IPS-11a (cell line): ENCODE results near the gene SPACA7.
"Not testable (repeated sequence)": the region's sequence is repeated elsewhere in the genome, so short reads cannot be mapped to it uniquely, and the experiment has no call there.

Source experiments
- H3K4me3 ChIP-seq: one replicate; pipeline ENCODE4 v1.5.1; 2013; ENCODE audit warnings: low read depth, low read length, control low read depth

The SPACA7 gene

DNA sequence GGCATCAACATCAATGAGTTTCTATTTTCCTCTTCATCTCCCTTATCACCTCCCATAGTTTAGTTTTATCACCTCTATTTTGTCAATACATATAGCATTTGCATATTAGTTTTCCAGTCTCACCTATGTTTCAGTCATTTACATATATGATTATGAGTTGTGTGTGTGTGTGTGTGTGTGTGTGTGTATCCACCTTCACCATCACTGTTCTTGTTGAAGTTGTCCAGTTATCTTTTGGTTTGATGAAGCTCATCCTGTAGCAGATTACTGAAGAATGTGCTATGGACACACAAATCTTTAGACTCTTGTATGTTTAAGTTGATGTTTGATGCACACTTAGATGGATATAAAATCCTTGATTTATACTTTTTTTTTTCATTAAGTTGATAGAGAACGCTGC is 40.5 kb downstream of the SPACA7 start:
- no peak overlapping the region for H3K4me3 ChIP-seq

DNA sequence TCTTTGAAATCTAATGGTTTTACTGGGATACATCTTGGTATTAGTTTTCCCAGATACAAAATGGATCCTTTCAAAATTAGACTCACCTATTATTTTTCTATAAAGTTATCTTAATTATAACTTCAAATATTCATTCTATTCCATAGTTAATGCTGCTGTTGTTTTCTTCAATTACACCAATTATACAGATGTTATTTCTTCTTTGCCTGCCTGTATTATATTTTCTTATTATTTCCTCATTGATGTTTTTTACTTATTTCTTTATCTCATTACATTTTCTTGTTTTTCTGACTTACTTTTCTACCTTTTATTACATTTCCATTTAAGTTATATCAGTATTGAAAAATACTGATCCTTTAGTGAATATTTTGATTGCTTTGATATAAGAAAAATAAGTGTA is 40.9 kb downstream of the SPACA7 start:
- no peak overlapping the region for H3K4me3 ChIP-seq

DNA sequence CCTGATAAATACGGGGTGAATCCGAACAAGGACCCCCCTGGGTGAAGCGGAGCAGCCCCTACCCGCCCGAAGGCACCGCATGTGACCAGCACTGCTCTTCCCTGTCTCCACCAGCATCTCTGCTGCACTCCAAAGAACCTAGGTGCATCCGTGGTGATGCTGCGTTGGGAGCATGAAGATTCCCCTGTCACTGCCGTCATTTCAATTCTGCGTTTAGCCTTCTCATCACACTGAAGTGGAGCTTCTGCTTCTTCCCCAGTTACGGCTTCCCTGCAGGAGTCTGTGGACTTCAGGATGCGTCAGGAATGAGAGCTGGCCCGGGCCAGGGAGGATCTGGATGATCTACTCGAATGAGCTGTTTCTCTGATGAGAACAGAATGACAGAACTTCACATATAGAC is 47.9 kb downstream of the SPACA7 start:
- H3K4me3 ChIP-seq: no peak overlapping the region

DNA sequence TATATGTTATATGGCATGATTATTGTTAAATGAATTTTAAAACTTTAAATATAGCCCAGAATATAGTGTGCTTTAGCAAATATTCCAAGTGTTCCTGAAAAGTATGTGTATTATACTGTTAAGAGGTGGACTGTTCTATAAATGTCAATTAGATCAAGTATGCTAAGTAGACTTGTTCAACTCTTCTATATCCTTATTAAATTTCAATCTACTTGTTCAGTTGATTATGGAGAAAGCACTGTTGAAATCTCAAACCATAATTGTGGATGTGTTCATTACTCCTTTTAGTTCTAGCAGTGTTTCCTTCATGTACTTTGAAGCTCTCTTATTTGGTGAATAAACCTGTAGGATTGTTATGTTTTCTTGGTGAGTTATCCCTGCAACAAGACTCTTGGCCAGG is 52.5 kb downstream of the SPACA7 start:
- no peak overlapping the region for H3K4me3 ChIP-seq

DNA sequence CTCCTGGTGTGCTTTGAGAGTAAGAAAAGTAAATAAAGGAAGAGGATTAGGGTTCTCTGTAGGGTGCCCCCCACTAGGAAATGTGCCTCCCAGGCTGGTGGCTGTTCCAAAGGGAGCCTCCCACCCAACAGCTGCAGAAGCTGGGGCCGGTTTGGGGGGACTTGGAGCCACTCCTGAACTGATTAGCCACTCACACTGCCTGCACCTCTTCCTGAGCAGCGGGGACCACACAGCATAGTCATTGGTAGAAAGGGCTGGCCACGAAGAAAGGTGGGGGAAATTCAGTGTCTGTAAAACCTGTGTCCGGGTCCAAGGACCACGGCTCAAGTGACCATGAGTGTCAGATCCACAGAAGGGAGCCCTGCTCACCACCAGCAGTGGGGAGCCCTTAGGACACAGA is 55.6 kb downstream of the SPACA7 start:
- H3K4me3 ChIP-seq: no peak overlapping the region

DNA sequence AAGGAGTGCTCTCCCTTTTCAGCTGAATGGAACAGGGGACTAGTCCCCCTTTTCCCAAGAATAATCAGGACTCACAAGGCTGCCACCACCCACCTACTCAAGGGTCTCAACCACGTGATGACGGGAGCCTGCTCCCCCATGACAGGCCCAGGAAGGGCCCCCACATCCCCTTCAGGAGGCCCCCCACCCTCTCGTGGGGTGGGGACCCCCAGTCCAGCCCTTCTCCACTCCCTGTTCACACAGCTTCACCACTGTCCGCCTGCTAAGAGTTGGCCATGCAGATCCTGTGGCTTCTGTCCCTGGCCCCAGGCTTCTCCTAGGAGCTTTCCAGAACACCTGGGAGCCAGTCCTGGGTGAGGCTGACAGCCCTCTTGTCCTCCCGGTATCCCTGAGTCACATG is 56.6 kb downstream of the SPACA7 start:
- not testable (repeated sequence) for H3K4me3 ChIP-seq

DNA sequence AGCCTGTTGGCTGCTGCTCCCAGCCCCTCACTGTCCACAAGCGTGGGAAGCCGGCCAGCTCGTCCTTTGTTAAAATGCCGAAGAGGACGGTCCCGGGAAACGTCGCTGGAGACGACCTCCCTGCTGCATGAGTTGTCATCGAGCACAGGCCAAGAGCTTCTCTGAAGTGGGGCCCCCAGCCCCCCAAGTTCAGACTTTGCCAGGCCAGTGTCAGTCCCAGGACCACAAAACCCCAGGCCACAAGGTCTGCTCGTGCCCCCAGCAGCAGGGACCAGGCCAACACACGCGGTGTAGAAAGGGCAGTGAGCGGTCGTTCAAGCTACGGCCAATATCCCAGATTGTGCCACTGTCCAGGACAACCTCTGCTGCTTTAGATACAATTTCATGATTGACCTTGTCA is 57.4 kb downstream of the SPACA7 start:
- not testable (repeated sequence) for H3K4me3 ChIP-seq

DNA sequence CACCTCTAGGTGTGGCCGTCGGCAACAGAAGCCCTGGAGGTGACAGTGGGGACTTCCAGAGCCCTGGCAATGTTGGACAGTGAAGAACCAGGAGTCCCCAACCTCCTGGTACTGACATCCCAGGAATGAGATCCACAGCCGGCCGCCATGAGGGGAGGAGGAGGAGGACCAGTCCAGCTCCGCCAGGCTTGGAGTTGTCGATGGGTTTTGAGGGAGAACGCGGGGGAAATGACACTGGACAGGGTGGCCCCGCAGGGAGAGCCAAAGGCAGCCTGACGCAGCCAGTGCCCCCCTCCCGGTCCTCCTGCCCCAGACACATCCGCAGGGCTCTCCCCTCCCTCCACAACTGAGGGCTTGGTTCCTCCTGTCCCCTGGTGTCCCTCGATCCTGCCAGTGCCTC is 57.9 kb downstream of the SPACA7 start:
- H3K4me3 ChIP-seq: no peak overlapping the region

DNA sequence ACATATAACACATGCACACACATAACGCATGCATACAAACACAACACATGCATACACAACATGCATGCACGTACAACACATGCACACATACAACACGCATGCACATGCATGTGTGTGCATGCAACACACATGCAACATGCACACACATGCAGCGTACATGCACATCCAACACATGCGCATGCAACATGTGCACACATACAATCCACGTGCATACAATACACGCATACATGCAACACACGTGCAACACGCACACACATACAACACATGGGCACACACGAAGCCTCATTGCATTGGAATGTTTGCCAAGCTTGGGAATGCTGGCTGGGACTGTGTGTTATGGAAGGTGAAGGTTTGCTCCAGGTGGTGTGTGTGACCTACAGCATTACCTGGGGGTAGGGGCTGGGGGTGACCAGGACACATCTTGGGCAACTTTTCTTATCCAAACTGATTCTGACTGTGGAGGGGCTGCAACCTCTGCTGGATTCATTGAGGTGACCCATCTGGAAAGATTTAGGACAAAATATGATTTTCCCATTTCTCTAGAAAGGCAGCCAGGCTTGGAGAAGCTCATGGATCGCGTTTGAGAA is 58.9 kb downstream of the SPACA7 start:
- no peak overlapping the region for H3K4me3 ChIP-seq

DNA sequence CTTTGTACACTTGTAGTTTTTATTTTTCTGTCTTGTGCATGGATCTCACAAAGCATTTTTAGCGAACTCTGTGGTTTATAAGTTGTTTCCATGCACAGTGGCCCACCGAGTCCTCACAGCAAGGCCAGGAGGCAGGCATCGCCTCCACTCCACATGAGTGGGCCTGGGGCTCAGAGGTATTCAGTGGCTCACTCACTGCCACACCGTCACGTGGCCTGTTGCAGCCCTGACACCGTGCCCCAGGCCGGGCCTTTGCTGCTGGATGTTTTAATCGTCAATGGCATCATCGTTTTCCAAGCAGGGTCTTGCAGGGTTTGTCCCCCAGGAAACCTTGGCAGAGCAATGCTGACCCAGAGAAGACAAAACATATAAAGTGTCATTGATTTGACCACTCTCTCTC is 59.8 kb downstream of the SPACA7 start:
- H3K4me3 ChIP-seq: no peak overlapping the region

DNA sequence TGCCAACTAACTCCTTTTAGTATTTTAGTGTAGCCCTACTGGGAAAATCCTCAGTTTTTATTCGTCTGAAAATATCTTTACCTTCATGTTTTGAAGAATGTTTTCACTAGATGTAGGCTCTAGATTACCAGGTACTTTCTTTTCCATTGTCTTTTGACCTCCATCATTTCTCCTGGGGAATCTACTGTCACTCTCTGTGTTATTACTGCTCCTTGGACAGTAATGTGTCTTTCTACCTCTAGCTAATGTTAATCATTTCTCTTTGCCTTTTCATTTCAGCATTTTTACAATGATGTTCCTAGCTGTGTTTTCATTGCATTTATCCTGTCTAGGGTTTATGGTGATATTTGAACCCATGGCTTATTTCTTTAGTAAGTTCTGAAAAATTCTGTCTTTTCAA is 61.9 kb downstream of the SPACA7 start:
- no peak overlapping the region for H3K4me3 ChIP-seq

DNA sequence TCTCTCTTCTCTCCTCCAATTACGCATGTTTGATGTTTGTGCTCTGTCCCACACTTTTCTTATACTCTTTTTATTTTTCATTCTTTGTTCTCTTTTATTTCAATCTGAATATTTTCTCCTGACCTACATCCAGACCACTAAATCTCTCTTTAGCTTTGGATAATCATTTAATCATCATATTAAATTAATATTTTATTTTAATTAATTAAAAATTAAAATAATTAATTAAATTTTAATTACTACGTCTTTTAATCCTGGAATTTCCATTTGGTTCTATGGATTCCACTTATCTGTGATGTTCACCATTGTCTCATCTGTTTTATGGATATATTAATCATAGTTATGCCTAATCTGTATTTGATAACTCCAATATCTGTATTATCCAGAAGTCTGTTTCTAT is 62.4 kb downstream of the SPACA7 start:
- H3K4me3 ChIP-seq: no peak overlapping the region

DNA sequence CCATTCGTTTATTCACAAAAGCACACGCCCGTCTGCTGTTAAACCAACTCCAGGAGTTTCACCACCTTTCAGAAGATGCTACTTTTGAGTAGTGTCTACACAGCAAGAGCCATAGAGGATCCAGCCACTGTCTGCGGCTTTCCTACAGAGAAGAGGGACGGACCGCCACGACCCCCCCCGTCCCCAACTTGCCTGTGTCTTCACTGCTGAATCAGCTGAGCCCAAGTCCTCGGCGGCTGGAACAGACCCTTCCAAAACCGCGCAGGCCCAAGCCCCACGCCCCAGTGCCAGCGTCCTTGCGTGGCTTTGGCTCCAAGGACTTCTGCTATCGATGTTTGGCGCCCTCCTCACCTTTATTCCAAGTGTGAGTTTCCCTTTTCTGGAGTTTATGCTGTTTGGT is 65.1 kb downstream of the SPACA7 start:
- H3K4me3 ChIP-seq: no peak overlapping the region

DNA sequence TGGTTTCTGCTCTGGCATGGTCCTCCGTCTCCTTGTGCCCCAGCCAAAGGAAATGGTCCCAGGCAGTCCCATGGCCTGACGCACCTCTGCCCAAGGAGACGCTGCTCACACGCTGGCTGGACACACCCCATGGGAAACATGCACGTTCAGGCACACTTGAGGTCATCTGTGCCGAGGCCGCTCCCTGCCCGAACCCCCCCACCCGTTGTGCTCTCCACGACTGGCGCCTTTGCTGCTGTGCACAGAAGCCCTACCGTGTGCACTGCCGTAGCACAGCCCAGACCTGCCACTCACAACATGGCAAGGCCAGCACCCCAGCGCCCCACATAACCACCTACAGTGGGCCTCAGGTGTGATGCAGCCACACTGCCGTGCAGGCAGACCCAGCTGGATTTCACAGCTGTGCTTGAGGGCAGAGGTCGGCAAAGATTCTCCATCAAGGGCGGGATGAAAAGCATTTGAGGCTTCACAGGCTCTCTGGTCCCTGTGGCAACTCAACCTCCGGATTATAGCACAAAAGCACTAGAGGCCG is 65.7 kb downstream of the SPACA7 start:
- no peak overlapping the region for H3K4me3 ChIP-seq

DNA sequence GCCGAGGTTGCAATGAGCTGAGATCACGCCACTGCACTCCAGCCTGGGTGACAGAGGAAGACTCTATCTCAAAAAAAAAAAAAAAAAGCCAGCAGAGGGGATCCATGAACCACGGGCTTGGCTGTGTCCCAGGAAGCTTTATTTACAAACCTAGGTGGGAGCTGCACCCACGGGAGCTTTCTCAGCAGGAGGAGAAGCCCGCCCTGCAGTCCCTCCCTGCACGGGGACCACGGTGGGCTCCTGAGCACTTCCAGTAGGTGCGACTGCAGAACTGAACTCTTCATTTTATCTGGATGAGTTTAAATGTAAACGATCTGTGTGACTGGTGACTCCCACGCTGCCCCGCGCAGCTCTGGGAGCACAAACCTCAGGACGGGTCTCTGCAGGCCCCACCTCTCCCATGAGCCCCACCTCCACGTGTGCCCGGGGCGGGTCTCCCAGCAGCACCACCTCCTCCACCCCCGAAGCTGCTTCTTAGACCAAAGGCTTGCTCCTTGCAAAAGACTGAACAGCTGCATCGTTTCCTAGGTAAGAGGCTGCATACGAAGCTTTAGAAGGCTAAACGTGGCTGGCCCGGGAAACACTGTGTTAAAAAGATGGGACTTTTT is 66.4 kb downstream of the SPACA7 start:
- H3K4me3 ChIP-seq: no peak overlapping the region

DNA sequence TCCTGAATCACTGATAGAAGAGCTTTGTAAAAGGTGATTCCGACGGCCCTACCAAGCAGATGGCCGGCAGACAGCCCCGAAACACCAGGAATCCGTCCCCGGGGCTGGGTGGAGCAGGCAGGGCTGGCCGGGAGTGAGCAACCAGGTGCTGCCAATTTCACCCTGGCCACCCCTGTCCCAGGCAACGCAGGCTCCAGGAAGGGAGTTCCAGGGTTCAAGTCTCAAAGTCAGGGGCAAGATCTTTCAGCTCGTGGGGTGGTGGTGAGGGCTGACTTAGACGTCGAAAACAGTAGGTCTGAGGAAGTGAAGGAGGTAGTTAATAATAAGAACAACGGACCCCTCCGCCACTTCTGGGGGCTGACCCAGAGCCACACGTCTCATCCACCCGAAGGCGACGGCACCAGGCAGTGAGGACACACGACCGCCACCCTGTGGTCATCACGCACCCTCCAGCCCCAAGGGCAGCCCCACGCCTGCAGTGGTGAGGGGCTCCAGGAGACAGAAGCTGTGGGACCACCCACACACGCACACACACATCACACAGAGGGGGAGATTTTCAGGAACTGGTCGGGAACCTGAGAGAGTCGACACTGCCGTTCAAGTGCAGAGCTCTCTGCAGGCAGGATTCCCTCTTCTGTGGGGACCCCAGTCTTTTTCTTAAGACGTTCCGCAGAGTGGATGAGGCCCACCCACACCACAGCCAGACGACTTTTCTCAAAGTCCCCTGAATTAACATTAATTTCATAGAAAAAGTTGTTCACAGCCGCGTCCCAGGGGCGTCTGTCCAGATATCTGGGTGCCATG is 67.2 kb downstream of the SPACA7 start:
- H3K4me3 ChIP-seq: no peak overlapping the region

DNA sequence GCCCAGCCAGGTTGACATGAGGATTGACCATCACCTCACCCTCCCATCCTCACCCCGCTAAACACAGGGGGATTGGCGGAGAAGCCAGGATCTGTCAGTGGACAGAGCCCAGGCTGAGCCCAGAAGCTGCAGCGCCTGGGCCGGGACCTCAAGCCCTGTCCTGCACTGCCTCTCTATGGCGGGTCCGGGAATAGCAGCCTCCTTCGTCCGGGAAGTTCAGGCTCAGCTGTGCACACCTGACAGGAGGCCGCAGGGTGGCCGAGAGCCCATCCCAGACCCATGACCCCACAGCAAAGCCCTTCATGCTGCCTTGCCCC is 67.8 kb downstream of the SPACA7 start:
- H3K4me3 ChIP-seq: no peak overlapping the region

DNA sequence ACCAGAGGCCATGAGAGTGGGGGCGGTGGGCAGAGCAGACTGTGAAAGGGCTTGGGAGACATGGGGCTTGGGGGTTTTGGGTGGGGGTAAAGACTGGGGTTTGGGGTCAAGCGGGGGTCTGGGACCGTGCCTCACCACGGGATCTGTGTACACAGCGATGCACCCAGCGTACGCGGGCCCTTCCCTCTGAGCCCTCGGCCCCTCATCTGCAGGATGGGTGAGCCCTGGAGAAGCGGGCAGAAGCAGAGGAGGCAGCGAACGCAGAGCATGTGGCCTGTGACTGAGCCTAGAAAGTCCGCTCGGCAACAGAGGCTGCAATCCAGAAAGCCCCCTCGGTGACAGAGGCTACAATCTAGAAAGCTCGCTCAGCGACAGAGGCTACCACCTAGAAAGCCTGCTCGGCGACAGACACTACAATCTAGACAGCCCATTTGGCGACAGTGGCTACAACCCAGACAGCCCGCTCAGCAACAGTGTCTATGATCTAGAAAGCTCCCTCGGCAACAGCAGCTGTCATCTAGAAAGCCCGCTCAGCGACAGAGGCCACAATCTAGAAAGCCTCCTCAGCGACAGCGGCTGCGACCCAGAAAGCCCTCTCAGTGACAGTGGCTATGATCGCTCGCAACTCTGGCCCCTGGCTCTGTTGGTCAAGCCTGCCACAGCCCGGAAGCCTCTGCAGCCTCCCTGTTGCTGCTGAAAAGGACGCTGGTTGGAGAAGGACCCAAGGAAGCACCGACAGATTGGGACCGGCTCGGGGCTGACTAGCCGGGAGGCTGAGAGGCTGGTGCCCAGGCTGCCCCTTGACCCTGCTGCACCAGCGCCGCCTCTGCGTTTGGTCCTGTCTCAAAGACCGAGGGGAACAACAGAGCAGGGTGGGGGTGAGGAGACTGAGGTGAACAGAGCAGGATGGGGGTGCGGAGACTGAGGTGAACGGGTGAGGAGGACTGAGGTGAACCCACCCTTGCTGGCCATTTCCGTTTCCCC is 68.6 kb downstream of the SPACA7 start:
- H3K4me3 ChIP-seq: no peak overlapping the region

DNA sequence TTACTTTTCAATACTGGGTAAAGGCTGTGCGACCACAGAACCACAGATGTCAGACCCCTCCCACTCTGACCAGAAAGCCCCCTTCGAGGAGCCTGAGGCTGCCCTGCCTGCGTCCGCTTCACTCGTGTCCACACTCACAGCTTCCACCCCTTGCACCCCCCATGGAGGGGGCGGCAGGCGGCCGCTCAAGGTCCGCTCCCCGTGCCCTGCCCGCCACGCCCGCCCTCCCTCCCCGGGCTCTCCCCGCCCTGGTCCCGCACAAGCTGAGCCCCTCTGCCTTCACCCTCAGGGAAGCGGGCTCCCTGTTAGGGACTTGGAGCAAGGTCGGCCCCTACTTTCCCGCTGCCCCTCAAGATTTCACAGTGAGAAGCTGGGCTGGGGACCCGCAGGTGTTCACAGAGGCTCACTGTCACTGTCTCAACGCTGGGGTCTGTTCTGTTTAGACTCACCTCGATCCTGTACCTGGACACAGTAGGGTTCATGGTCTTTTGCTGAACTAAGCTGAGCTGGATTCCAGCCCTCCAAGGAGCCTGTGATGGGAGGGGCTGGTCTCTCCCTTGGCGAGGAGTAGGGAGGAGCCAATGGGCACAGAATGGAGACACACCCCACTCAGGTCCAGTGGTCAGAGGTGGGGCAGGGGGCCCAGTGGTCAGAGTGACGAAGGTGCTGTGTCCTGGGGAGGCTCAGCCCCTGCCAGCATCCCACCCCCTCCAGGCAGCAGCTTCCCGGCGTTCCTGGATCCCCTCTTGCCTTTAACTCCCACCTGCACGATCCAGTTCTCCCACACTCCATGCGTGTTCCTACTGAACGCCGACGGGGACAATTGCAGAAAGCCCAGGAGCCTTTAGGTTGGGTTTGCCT is 69.5 kb downstream of the SPACA7 start:
- H3K4me3 ChIP-seq: no peak overlapping the region

DNA sequence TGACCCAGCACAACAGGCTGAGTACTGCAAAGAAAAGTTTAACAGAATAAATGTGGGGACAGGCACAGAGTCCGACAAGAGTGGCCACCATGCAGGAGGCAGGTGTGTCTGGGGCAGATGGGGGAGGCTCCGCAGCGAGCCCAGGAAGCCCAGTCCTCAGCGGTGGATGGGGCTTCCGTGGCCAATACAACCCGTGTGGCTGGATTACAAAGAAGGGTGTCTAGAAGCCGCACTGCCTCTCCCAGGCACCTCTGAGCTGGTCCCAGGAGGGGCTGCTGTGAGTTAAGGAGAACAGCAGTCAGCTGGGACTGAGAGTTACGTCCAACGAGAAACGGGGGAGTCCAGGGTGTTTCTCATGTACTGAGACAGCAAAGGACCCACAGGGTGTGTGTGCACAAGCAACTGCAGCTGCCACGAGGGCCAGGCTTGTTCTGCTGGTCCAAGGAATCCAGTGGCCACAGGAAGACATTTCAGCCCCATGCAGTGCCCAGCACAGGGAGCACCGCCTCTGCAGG is 70.2 kb downstream of the SPACA7 start:
- H3K4me3 ChIP-seq: no peak overlapping the region
